HG03469 (cell line): ENCODE data around the gene MYH9.

Experiments used
- ATAC-seq: cut with Tn5 transposase; IDR thresholded peaks from one replicate; pipeline ENCODE4 v1.9.1; 2021; ENCODE audit warnings: mild to moderate bottlenecking, moderate library complexity, moderate number of reproducible peaks; ENCODE audit not compliant: unreplicated experiment

The MYH9 gene

GRCh38 chr22:36369004-36369921, 18.5 kb downstream of the MYH9 start:
- no peak for ATAC-seq

GRCh38 chr22:36368359-36368983, 19.3 kb downstream of the MYH9 start:
- no peak for ATAC-seq

DNA sequence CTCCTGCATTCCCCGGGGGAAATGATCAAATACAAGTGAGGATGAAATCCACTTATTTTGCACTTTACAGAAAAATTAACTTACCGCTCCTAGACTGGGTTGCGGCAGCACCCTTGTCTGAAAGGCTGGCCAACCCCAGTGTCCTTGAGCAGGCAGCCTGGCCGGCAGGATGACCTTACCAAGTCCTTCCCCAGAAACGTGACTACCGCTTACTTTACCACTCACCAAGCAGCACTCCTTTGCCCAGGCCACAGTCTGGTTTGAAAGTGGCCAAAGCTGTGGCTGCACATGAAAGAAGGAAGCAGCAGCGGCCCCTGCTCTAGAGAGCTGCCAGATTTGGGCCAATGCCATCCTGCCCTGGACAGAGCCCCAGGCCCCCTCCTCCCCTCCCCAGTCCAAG, 20.3 kb downstream of the MYH9 start:
- ATAC-seq = no peak

- no peak for ATAC-seq
Measured at GRCh38 chr22:36367066-36367465, 20.7 kb downstream of the MYH9 start.

GRCh38 chr22:36366291-36366708, 21.5 kb downstream of the MYH9 start:
- no peak for ATAC-seq

GRCh38 chr22:36365020-36365411, 22.8 kb downstream of the MYH9 start:
- no peak for ATAC-seq

- no peak for ATAC-seq
Measured at GRCh38 chr22:36364255-36365019, 23.3 kb downstream of the MYH9 start.

DNA sequence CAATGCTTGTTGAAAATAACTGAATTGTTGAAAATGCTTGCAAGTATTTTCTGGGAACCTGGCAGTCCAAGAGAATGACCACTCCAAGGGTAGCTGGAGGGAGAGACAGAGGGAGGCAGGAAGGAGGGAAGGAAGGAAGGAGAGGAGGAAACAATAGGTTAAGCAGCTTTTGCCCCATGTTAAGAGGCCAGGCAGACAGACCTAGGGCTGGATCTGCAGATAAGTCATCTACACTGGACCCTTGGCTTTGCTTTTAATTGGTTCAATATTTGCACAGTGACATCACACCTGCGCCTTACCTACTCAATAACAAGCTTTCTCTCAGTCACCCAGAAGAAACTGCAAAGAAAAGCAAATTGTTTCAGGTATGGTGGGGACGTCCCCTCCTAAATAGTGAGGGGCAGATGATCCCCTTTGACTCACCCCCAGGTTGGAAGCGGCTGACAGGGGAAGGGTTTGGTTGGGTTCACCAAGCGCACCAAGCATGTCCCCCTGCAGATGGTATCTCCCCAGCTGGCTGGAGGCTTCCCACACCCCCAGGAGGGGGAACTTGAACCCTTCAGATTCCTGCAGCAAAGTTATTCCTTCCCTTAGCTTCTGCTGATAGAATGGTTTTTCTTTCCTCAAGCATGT, 24.3 kb downstream of the MYH9 start:
- no peak for ATAC-seq

DNA sequence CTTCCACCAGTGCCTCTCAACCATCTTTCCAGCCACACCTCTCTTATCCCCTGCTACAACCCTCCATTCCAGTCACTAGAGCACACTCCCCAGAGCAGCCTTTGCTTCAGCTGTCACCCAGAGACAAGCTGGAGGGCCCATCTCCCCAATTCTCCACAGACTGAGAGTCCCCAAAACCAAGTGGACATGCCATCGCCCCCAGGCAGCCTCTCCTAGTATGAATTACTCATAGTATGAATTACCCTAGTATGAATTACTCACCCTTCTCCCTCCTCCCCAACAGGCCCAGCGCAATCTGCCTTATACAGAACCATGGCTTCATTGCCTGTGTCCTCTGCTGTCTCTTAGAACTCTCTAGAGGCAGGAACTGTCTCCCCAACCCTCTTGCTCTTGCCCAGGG, 24.8 kb downstream of the MYH9 start:
- ATAC-seq = no peak

DNA sequence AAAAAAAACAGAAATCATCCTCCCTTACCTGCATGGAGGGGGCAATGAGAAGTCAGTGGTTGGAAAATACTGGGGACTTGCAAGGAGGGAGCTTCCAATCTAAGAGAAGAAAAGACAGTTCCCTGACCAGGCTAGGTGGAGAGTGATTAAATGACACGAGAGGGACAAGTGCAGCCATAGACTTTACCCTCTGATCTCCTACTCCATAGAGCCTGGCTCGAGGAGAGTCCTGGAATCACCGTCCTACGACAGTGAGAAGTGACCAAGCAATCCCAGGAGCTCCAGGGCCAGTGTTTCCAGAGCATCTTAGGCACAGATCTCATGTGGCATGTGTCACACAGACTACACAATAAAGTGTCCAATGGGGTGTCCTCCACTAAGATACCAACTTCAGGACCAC, 25.7 kb downstream of the MYH9 start:
- ATAC-seq = no peak

DNA sequence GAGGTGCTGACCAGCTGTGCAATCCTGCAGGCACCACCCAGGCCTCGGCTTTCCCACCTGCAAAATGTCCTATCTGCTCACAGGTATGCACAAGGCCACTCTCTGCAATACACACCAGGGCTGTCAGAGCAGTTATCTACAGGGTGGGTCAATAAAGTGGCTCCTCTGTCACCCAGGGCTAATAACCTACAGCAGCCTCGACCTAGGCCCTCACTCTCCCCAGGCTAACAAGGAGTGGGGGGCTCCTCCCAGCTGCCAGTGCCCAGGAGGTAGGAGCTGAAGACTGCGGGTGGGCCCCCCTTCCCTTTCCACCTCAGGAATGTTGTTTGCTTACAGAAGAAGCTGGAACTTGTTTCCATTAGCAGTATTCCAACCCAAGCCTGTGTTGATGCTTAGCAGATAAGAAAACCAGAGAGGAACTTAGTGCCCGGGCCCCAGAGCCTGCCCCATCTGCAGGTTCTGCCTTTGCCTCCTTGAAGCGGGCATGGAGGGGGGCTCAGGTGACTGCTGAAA, 26.8 kb downstream of the MYH9 start:
- no peak for ATAC-seq

DNA sequence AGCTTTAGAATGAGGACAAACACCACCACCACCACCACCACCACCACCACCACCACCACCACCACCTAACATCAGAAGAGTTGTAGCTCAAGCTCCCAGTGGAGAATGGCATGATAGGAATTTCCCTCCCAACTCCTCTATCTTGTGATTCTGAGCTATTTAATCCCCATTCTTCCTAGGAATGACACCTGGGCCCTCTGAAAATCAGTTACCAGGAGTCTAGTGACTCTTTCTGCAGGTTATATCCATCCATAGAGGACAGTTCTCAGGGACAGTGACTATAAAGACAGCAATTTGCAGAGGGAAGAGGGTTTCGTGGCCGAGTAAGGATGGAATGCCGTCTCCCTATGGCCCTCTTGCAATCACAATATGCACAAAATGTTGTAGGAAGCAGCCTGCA, 27.8 kb downstream of the MYH9 start:
- ATAC-seq = no peak

DNA sequence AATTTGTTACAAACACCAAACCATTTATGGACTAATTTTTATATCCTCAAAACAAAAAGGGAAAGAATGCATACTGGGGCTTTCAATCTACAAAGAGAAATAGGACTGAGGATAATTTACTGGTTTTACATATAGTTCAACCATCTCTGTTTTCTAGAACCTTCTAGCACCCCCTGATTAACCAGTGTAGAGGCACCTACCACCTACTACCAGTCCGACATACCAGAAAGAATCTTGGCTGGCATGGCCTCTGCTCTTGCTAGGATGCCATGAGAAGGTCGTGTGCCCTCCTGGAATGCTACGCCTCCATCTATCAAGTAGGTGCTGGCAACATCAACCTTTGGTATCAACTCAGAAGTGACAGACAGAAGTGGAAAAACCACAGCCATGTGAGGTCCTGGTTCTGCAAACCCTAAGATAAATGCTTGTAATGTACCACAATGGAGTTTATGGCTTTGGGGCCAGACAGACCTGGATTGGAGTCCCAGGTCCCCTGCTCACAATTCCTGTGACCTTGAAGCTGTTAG, 28.2 kb downstream of the MYH9 start:
- no peak for ATAC-seq

DNA sequence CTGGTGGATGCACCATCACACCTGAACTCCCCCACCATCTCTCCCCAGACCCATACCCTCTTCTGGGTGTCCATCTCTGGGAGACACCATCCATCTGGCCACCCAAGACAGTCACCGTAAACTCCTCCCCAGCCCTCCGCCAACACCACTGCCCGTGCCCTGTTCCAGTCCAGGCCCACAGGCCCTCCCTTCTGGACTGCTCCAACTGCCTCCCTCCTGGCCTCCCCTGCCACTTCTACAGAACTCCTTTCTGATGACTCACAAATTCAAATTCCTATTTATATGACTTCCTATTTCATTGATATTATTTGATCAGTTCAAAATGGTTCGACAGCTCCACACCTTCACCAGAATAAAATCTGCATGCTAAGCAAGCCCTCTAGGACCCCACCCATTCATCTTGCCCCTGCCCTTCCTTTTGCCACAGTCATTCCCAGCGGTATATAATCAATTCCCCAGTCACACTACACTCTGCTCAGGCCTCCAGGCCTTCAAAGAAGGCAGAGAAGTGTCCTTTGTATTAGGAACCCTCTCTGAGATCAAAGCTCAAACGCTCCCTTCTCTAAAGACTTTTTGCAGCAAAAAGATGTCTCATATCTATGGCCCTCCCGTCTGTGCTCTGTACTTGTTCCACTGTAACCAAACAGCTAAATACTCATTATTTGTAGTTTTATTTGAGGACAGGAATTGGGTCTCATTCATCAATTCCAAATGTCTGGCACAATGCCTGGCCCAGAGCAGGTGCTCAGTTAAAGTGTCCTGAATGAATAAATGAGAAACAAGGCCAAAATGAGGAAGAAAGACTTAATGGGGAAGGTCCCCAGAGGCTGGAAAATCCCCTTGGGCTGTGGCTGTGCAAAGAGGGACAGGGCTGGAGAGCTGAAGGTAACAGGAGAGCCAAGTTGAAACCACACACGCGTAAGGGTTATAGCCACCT, 29.0 kb downstream of the MYH9 start:
- ATAC-seq = no peak

DNA sequence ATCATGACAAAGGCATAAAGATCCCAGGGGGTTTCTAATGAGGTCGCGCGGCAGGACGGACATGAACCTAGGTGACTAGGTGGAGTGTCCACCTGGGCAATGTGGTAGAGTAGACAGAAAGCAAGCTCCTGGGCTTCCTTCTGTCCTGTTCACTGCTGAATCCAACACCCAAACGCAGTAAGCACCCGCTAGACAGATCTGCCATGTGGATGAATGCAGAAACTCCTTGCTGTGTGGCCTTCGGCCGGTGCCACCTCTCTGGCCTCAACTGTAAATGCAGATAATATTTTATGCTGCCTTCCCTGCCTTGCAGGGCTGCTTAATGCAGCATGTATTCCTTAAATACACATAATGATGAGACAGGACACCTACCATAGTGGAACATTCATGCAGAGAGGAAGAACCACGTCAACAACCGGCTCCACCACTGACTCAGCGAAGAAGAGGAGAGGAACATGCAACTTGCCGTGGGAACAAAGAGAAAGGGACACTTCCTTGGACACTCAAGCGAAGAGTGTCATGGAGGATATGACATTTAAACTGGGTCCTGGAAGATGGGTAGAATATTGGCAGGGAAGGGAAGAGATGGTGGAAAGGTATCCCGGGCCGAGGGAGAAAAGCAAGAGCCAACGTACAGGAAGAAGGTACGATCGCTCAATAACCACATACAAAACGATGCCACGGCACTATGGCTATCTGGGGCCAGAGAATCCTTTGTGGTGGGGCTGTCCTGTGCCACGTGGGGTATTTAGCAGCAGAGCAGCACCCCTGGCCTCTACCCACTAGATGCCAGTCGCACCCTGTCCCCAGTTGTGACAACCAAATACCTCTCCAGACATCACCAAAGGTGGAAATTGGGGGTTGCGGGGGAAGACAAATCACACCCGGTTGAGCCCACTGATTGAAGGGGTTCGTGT, 30.8 kb downstream of the MYH9 start:
- ATAC-seq = no peak

- ATAC-seq = no peak
Measured at GRCh38 chr22:36355894-36356293, 31.9 kb downstream of the MYH9 start.

DNA sequence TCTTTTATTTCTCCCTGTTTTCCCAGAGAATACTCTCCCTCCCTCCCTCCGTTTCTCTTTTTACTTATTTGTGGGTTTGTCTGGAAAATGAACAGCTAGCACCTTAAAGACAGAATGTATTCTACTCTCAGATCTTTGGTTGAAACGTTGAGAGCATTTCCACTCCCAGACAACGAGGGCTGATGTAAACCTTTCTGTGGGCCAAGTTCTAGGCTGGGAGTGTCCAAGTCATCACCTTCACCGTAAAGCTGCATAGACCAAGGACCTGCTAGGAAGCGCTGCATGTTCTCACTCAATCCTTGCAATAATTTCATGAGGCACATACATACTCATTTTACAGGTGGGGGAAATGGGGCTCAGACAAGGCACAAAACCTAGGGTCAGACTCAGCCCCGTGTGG, 32.4 kb downstream of the MYH9 start:
- ATAC-seq = no peak

DNA sequence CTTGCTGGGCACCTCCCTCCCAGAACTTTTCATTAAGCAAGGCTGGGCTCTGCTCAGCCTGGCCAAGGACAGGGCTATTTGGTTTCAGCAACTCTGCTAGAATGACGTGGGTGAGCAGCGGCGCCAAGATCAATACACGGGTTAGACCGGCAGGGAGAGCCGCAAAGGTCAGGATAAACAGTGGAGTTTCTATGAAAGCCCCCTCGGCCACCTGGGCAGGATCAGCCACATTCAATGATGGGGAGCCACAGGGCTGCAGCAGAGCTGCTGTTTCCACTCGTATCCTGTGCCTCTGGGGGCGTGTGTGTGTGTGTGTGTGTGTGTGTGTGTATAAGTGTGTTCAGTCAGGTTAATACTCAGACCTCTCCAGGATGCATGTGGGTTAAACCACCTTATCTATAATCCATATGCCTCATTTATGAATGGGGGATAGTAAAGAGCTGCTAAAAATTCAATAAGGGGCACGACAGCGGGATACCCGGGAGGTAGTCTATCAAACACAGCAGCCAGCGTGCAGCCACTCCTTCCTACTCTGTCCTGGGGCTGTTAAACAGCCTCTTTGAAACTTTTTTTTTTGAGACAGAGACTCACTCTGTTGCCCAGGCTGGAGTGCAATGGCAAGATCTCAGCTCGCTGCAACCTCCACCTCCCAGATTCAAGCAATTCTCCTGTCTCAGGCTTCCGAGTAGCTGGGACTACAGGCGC, 34.8 kb downstream of the MYH9 start:
- ATAC-seq = no peak
